NCI-H69 (cell line): ENCODE results near the gene CNTNAP2.

Experiments
- DNase-seq: peaks from one replicate; lab custom pipeline; 2025; lab: John Stamatoyannopoulos, UW

Gene CNTNAP2

GRCh38 chr7:148209643-148210190, 2093.1 kb downstream of the CNTNAP2 start:
- no peak for DNase-seq

GRCh38 chr7:148210804-148211325, 2094.3 kb downstream of the CNTNAP2 start:
- DNase-seq = peak; percentile 25

GRCh38 chr7:148211740-148212151, 2095.1 kb downstream of the CNTNAP2 start:
- DNase-seq = no peak

GRCh38 chr7:148212731-148213130, 2096.1 kb downstream of the CNTNAP2 start:
- no peak for DNase-seq

GRCh38 chr7:148214101-148214500, 2097.5 kb downstream of the CNTNAP2 start:
- no peak for DNase-seq

- DNase-seq = no peak
These were observed 2102.0 kb downstream of the CNTNAP2 start for GRCh38 chr7:148218603-148219002.

GRCh38 chr7:148222721-148223120, 2106.1 kb downstream of the CNTNAP2 start:
- peak; percentile 7 for DNase-seq

GRCh38 chr7:148223160-148223559, 2106.6 kb downstream of the CNTNAP2 start:
- no peak for DNase-seq

GRCh38 chr7:148223738-148224137, 2107.1 kb downstream of the CNTNAP2 start:
- no peak for DNase-seq

GRCh38 chr7:148230296-148230695, 2113.7 kb downstream of the CNTNAP2 start:
- no peak for DNase-seq

GRCh38 chr7:148230883-148231282, 2114.3 kb downstream of the CNTNAP2 start:
- DNase-seq = no peak

GRCh38 chr7:148232784-148233183, 2116.2 kb downstream of the CNTNAP2 start:
- no peak for DNase-seq

GRCh38 chr7:148234715-148235114, 2118.1 kb downstream of the CNTNAP2 start:
- no peak for DNase-seq

GRCh38 chr7:148238761-148239325, 2122.2 kb downstream of the CNTNAP2 start:
- DNase-seq = peak; percentile 54

GRCh38 chr7:148241700-148242293, 2125.2 kb downstream of the CNTNAP2 start:
- DNase-seq = no peak

- DNase-seq = peak; percentile 84
These were observed 2125.8 kb downstream of the CNTNAP2 start for GRCh38 chr7:148242294-148242821.

GRCh38 chr7:148245381-148245780, 2128.8 kb downstream of the CNTNAP2 start:
- peak; percentile 7 for DNase-seq

- DNase-seq = no peak
These were observed 2137.0 kb downstream of the CNTNAP2 start for GRCh38 chr7:148253629-148254028.

- no peak for DNase-seq
These were observed 2138.7 kb downstream of the CNTNAP2 start for GRCh38 chr7:148255333-148255732.

GRCh38 chr7:148256433-148256832, 2139.8 kb downstream of the CNTNAP2 start:
- DNase-seq = no peak

GRCh38 chr7:148260599-148260998, 2144.0 kb downstream of the CNTNAP2 start:
- no peak for DNase-seq

- DNase-seq = no peak
These were observed 2144.9 kb downstream of the CNTNAP2 start for GRCh38 chr7:148261523-148261922.

- peak; percentile 31 for DNase-seq
These were observed 2145.5 kb downstream of the CNTNAP2 start for GRCh38 chr7:148261996-148262688.
